Breast epithelium (tissue), 4 donors: ENCODE measurements around the gene EHD4. TPM values are rescaled to one million over a fixed set of nuclear protein-coding genes. Genes with fewer than 3 reads are reported as not detected.

ENCODE experiments used
- DNase-seq, 2 donors: peaks; one replicate each; pipeline ENCODE4 v3.0.0-alpha.2; 2019; ENCODE audit warnings: low spot score in 2 of 2
- H3K27ac ChIP-seq, 2 donors: fragments of 200-600 bp; sonication (generic) in 1 of 2; one replicate each; pipeline ENCODE4 v1.5.1; 2016 to 2019; ENCODE audit warnings: mild to moderate bottlenecking in 1 of 2
- H3K27me3 ChIP-seq, 2 donors: fragments of 200-600 bp; sonication (generic) in 1 of 2; one replicate each; pipeline versions ENCODE4 v1.5.1 to v1.6.0; 2017 to 2019; ENCODE audit warnings: control low read depth in 1 of 2, mild to moderate bottlenecking in 1 of 2
- H3K36me3 ChIP-seq: fragments of 200-600 bp; one replicate; pipeline ENCODE4 v1.5.1; 2019
- H3K4me1 ChIP-seq, 2 donors: fragments of 200-600 bp; sonication (generic); one replicate each; pipeline ENCODE4 v1.5.1; 2016 to 2019; ENCODE audit warnings: control low read depth in 1 of 2
- H3K4me3 ChIP-seq, 3 donors: fragments of 200-600 bp; sonication (generic); 1 replicate in 2 of 3; 2 replicates in 1 of 3; pipeline ENCODE4 v1.5.1; 2016 to 2019; ENCODE audit warnings: mild to moderate bottlenecking in 3 of 3, moderate library complexity in 2 of 3
- H3K9me3 ChIP-seq, 2 donors: fragments of 200-600 bp; sonication (generic) in 1 of 2; one replicate each; pipeline ENCODE4 v1.5.1; 2016 to 2019; ENCODE audit warnings: control low read depth in 1 of 2
- CTCF ChIP-seq, 3 donors: fragments of 450-650 bp; IDR thresholded peaks; one replicate each; pipeline ENCODE4 v1.5.1; 2016 to 2017; ENCODE audit warnings: antibody characterized with exemption in 3 of 3, mild to moderate bottlenecking in 3 of 3, moderate library complexity in 3 of 3
- POLR2A ChIP-seq: fragments of 450-650 bp; IDR thresholded peaks from one replicate; pipeline ENCODE4 v1.6.1; 2016; ENCODE audit warnings: antibody characterized with exemption, mild to moderate bottlenecking, moderate library complexity
- POLR2AphosphoS5 ChIP-seq, 3 donors: sonication (generic); formaldehyde crosslinking; IDR thresholded peaks; one replicate each; pipeline ENCODE4 v1.6.1; 2017; ENCODE audit warnings: antibody characterized with exemption in 3 of 3
- intact Hi-C: fragments of 100-400 bp; cut with DNase I; formaldehyde crosslinking; loops from one replicate; pipeline ENCODE4 v1.15.1; 2023; ENCODE audit warnings: low total_unique reads
- total RNA-seq, 3 donors: library from RNA; depleted of rRNA; stranded (reverse); fragments of >200 nt; gene quantifications; one replicate each; pipeline ENCODE4 v1.1.0, GENCODE V29; 2016

EHD4 gene
- total RNA-seq, 3 donors from 2014 or later: 30.2 to 30.5 (median 30.4) TPM

GRCh38 chr15:41865490-41866055 lies 106.8 kb downstream of the EHD4 start:
- no peaks in the 10 kb centered on the region for H3K36me3 ChIP-seq
- H3K9me3 ChIP-seq: no peaks in the 10 kb centered on the region
- H3K27ac ChIP-seq: no peak overlapping the region
- H3K27me3 ChIP-seq: no peaks in the 10 kb centered on the region
- intact Hi-C loops: no loop called here
- no peaks in the 10 kb centered on the region for H3K4me1 ChIP-seq
- DNase-seq: no peak
- no peak overlapping the region for H3K4me3 ChIP-seq
- TF ChIP-seq POLR2A (no peak), POLR2AphosphoS5 (IDR thresholded peaks at IDR 0.05) (no peak), CTCF (IDR thresholded peaks at IDR 0.05) (no peak)

GRCh38 chr15:41862515-41863116 lies 109.7 kb downstream of the EHD4 start:
- no peaks in the 10 kb centered on the region for H3K36me3 ChIP-seq
- no peak overlapping the region for H3K4me3 ChIP-seq
- no peaks in the 10 kb centered on the region for H3K4me1 ChIP-seq
- TF ChIP-seq POLR2AphosphoS5 (IDR thresholded peaks at IDR 0.05): no peak
- TF ChIP-seq POLR2A: no peak
- no peak for TF ChIP-seq CTCF (IDR thresholded peaks at IDR 0.05)
- peak in 1 of 2 donors; percentile 44 for DNase-seq
- intact Hi-C loops: no loop called here
- no peaks in the 10 kb centered on the region for H3K9me3 ChIP-seq
- H3K27ac ChIP-seq: peak overlapping the region in 1 of 2 donors; percentile 0
- no peaks in the 10 kb centered on the region for H3K27me3 ChIP-seq

- no peaks in the 10 kb centered on the region for H3K9me3 ChIP-seq
- intact Hi-C loops: no loop called here
- H3K27me3 ChIP-seq: no peaks in the 10 kb centered on the region
- DNase-seq: no peak
- H3K36me3 ChIP-seq: no peaks in the 10 kb centered on the region
- no peak for TF ChIP-seq POLR2A
- no peak for TF ChIP-seq POLR2AphosphoS5 (IDR thresholded peaks at IDR 0.05)
- TF ChIP-seq CTCF (IDR thresholded peaks at IDR 0.05): no peak
- H3K27ac ChIP-seq: no peak overlapping the region
- no peak overlapping the region for H3K4me3 ChIP-seq
- H3K4me1 ChIP-seq: no peaks in the 10 kb centered on the region
Observed at GRCh38 chr15:41861736-41862356, 110.5 kb downstream of the EHD4 start.

- H3K36me3 ChIP-seq: no peaks in the 10 kb centered on the region
- no peak for TF ChIP-seq POLR2AphosphoS5 (IDR thresholded peaks at IDR 0.05)
- no peak for TF ChIP-seq CTCF (IDR thresholded peaks at IDR 0.05)
- no peak for TF ChIP-seq POLR2A
- H3K4me1 ChIP-seq: no peaks in the 10 kb centered on the region
- H3K4me3 ChIP-seq: no peak overlapping the region
- no peaks in the 10 kb centered on the region for H3K9me3 ChIP-seq
- intact Hi-C loops: no loop called here
- no peaks in the 10 kb centered on the region for H3K27me3 ChIP-seq
- no peak overlapping the region for H3K27ac ChIP-seq
- DNase-seq: no peak
Observed at GRCh38 chr15:41860049-41860828, 112.1 kb downstream of the EHD4 start.

GRCh38 chr15:41858756-41859155 lies 113.6 kb downstream of the EHD4 start:
- Histone ChIP-seq H3K4me3 (no peak overlapping the region), H3K4me1 (no peaks in the 10 kb centered on the region), H3K27ac (no peak overlapping the region), H3K27me3 (no peaks in the 10 kb centered on the region), H3K9me3 (no peaks in the 10 kb centered on the region), H3K36me3 (no peaks in the 10 kb centered on the region)
- no peak for TF ChIP-seq POLR2A
- TF ChIP-seq POLR2AphosphoS5 (IDR thresholded peaks at IDR 0.05): no peak
- no peak for TF ChIP-seq CTCF (IDR thresholded peaks at IDR 0.05)
- DNase-seq: no peak
- intact Hi-C loops: no loop called here
